H1 (cell line): ENCODE results near the gene ADPRHL1.

Experiments used
- BRCA1 ChIP-seq: IDR thresholded peaks from 2 replicates; pipeline ENCODE4 v1.6.1; 2012; ENCODE audit warnings: low read depth, low read length, improper control_type of control experiment
- CREB1 ChIP-seq: IDR thresholded peaks from 2 replicates; pipeline ENCODE4 v1.6.1; 2012; ENCODE audit warnings: inconsistent platforms
- EGR1 ChIP-seq: IDR thresholded peaks from 2 replicates; pipeline ENCODE4 v1.6.1; 2011; ENCODE audit warnings: low read depth, low read length, borderline replicate concordance
- EP300 ChIP-seq, 2 experiments: IDR thresholded peaks; 1 replicate in 1 of 2; 2 replicates in 1 of 2; pipeline ENCODE4 v1.6.1; 2011 to 2012; ENCODE audit warnings: low read depth in 2 of 2, low read length in 2 of 2, mild to moderate bottlenecking in 2 of 2, borderline replicate concordance in 1 of 2, inconsistent platforms in 1 of 2, moderate library complexity in 1 of 2
- HDAC6 ChIP-seq: IDR thresholded peaks from one replicate; pipeline ENCODE4 v1.7.1; 2012; ENCODE audit warnings: low read depth, mild to moderate bottlenecking, inconsistent platforms, low read length, moderate library complexity
- POLR2A ChIP-seq, 2 experiments: IDR thresholded peaks; 1 replicate in 1 of 2; 2 replicates in 1 of 2; pipeline ENCODE4 v1.6.1; 2011; ENCODE audit warnings: low read depth in 2 of 2, low read length in 2 of 2, mild to moderate bottlenecking in 2 of 2; ENCODE audit errors: control extremely low read depth in 1 of 2
- SIN3A ChIP-seq, 2 experiments: IDR thresholded peaks in 1 of 2; conservative IDR thresholded peaks in 1 of 2; 2 replicates each; pipeline ENCODE4 v1.6.1; 2011 to 2012; ENCODE audit warnings: low read length in 2 of 2, improper control_type of control experiment in 1 of 2, low read depth in 1 of 2, mild to moderate bottlenecking in 1 of 2
- TAF7 ChIP-seq: optimal IDR thresholded peaks from 2 replicates; pipeline ENCODE3; 2011; ENCODE audit warnings: low read depth, mild to moderate bottlenecking, inconsistent platforms, low read length, moderate library complexity, borderline replicate concordance
- TCF12 ChIP-seq: IDR thresholded peaks from 2 replicates; pipeline ENCODE4 v1.6.1; 2011; ENCODE audit warnings: low read depth, mild to moderate bottlenecking, low read length
- TF ChIP-seq, protein P1 (sequence below), 3 experiments: IDR thresholded peaks; 1 replicate in 2 of 3; 2 replicates in 1 of 3; pipeline versions ENCODE4 v1.5.1 to v1.6.1; 2011; ENCODE audit warnings: low read length in 3 of 3, mild to moderate bottlenecking in 3 of 3, inconsistent platforms in 2 of 3, low read depth in 1 of 3, moderate library complexity in 1 of 3; ENCODE audit not compliant: insufficient read depth in 1 of 3; ENCODE audit errors: control extremely low read depth in 1 of 3
- TF ChIP-seq, protein P2 (sequence below): fragments of 300-600 bp; sonication (generic); IDR thresholded peaks from 2 replicates; pipeline ENCODE4 v1.7.1; 2012; ENCODE audit warnings: low read length, moderate library complexity, mild to moderate bottlenecking, inconsistent platforms; ENCODE audit not compliant: insufficient replicate concordance
- TF ChIP-seq, protein P3 (sequence below): IDR thresholded peaks from 2 replicates; pipeline ENCODE4 v1.6.1; 2012; ENCODE audit warnings: inconsistent platforms
- TF ChIP-seq, protein P4 (sequence below): IDR thresholded peaks from 2 replicates; pipeline ENCODE4 v1.6.1; 2012; ENCODE audit warnings: inconsistent platforms

DNA sequence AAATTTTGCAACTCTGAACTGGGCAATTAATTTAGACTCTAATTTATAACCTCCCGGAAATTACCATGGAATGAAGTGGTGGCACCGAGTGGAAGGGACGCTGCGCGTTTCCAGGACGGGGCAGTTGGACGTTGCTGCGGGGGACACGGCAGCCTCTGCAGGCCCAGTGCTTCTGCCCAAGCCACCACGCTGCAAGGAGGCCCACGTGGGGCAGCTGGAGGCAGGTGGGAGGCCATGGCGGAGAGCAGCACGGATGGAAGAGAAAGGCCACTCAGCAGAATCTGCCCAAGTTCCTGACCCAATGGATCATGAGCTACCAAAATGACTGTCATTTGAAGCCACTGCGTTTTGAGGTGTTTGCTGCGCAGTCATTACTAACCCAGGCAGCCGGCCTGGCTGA is 11.2 kb upstream of the ADPRHL1 start:
- TF ChIP-seq, protein P1, sequence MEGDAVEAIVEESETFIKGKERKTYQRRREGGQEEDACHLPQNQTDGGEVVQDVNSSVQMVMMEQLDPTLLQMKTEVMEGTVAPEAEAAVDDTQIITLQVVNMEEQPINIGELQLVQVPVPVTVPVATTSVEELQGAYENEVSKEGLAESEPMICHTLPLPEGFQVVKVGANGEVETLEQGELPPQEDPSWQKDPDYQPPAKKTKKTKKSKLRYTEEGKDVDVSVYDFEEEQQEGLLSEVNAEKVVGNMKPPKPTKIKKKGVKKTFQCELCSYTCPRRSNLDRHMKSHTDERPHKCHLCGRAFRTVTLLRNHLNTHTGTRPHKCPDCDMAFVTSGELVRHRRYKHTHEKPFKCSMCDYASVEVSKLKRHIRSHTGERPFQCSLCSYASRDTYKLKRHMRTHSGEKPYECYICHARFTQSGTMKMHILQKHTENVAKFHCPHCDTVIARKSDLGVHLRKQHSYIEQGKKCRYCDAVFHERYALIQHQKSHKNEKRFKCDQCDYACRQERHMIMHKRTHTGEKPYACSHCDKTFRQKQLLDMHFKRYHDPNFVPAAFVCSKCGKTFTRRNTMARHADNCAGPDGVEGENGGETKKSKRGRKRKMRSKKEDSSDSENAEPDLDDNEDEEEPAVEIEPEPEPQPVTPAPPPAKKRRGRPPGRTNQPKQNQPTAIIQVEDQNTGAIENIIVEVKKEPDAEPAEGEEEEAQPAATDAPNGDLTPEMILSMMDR (IDR thresholded peaks at IDR 0.05; ENCODE audit: control extremely low read depth in 1 of 3, insufficient read depth in 1 of 3, low read depth in 1 of 3, low read length in 3 of 3) = no peak
- TF ChIP-seq EP300 (IDR thresholded peaks at IDR 0.05; ENCODE audit: borderline replicate concordance in 1 of 2, low read depth in 2 of 2, low read length in 2 of 2) = no peak
- TF ChIP-seq, protein P2, sequence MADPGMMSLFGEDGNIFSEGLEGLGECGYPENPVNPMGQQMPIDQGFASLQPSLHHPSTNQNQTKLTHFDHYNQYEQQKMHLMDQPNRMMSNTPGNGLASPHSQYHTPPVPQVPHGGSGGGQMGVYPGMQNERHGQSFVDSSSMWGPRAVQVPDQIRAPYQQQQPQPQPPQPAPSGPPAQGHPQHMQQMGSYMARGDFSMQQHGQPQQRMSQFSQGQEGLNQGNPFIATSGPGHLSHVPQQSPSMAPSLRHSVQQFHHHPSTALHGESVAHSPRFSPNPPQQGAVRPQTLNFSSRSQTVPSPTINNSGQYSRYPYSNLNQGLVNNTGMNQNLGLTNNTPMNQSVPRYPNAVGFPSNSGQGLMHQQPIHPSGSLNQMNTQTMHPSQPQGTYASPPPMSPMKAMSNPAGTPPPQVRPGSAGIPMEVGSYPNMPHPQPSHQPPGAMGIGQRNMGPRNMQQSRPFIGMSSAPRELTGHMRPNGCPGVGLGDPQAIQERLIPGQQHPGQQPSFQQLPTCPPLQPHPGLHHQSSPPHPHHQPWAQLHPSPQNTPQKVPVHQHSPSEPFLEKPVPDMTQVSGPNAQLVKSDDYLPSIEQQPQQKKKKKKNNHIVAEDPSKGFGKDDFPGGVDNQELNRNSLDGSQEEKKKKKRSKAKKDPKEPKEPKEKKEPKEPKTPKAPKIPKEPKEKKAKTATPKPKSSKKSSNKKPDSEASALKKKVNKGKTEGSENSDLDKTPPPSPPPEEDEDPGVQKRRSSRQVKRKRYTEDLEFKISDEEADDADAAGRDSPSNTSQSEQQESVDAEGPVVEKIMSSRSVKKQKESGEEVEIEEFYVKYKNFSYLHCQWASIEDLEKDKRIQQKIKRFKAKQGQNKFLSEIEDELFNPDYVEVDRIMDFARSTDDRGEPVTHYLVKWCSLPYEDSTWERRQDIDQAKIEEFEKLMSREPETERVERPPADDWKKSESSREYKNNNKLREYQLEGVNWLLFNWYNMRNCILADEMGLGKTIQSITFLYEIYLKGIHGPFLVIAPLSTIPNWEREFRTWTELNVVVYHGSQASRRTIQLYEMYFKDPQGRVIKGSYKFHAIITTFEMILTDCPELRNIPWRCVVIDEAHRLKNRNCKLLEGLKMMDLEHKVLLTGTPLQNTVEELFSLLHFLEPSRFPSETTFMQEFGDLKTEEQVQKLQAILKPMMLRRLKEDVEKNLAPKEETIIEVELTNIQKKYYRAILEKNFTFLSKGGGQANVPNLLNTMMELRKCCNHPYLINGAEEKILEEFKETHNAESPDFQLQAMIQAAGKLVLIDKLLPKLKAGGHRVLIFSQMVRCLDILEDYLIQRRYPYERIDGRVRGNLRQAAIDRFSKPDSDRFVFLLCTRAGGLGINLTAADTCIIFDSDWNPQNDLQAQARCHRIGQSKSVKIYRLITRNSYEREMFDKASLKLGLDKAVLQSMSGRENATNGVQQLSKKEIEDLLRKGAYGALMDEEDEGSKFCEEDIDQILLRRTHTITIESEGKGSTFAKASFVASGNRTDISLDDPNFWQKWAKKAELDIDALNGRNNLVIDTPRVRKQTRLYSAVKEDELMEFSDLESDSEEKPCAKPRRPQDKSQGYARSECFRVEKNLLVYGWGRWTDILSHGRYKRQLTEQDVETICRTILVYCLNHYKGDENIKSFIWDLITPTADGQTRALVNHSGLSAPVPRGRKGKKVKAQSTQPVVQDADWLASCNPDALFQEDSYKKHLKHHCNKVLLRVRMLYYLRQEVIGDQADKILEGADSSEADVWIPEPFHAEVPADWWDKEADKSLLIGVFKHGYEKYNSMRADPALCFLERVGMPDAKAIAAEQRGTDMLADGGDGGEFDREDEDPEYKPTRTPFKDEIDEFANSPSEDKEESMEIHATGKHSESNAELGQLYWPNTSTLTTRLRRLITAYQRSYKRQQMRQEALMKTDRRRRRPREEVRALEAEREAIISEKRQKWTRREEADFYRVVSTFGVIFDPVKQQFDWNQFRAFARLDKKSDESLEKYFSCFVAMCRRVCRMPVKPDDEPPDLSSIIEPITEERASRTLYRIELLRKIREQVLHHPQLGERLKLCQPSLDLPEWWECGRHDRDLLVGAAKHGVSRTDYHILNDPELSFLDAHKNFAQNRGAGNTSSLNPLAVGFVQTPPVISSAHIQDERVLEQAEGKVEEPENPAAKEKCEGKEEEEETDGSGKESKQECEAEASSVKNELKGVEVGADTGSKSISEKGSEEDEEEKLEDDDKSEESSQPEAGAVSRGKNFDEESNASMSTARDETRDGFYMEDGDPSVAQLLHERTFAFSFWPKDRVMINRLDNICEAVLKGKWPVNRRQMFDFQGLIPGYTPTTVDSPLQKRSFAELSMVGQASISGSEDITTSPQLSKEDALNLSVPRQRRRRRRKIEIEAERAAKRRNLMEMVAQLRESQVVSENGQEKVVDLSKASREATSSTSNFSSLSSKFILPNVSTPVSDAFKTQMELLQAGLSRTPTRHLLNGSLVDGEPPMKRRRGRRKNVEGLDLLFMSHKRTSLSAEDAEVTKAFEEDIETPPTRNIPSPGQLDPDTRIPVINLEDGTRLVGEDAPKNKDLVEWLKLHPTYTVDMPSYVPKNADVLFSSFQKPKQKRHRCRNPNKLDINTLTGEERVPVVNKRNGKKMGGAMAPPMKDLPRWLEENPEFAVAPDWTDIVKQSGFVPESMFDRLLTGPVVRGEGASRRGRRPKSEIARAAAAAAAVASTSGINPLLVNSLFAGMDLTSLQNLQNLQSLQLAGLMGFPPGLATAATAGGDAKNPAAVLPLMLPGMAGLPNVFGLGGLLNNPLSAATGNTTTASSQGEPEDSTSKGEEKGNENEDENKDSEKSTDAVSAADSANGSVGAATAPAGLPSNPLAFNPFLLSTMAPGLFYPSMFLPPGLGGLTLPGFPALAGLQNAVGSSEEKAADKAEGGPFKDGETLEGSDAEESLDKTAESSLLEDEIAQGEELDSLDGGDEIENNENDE = no peak
- TF ChIP-seq TAF7 = no peak
- no peak for TF ChIP-seq BRCA1
- TF ChIP-seq TCF12 = no peak
- TF ChIP-seq, protein P3, sequence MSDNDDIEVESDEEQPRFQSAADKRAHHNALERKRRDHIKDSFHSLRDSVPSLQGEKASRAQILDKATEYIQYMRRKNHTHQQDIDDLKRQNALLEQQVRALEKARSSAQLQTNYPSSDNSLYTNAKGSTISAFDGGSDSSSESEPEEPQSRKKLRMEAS = no peak
- no peak for TF ChIP-seq SIN3A (conservative IDR thresholded peaks at IDR 0.05 in 1 of 2, IDR thresholded peaks at IDR 0.05 in 1 of 2; ENCODE audit: low read depth in 1 of 2, low read length in 2 of 2)
- no peak for TF ChIP-seq POLR2A (IDR thresholded peaks at IDR 0.05; ENCODE audit: control extremely low read depth in 1 of 2, low read depth in 2 of 2, low read length in 2 of 2)
- TF ChIP-seq EGR1 = no peak
- no peak for TF ChIP-seq HDAC6
- TF ChIP-seq, protein P4, sequence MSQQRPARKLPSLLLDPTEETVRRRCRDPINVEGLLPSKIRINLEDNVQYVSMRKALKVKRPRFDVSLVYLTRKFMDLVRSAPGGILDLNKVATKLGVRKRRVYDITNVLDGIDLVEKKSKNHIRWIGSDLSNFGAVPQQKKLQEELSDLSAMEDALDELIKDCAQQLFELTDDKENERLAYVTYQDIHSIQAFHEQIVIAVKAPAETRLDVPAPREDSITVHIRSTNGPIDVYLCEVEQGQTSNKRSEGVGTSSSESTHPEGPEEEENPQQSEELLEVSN = no peak
- no peak for TF ChIP-seq CREB1
